ENCODE results near the gene TYRP1.

- no peak for TF ChIP-seq CTCF (IDR thresholded peaks at IDR 0.05)
- no peak for TF ChIP-seq POLR2A (IDR thresholded peaks at IDR 0.05)
These were observed 15.5 kb downstream of the TYRP1 start for GRCh38 chr9:12708562-12709298.
